K562 (cell line): ENCODE measurements around the gene MYL12B. TPM values are rescaled to one million over a fixed set of nuclear protein-coding genes. Genes with fewer than 3 reads are reported as not detected.
A peak's percentile ranks its signal among the peaks of the same experiment; 100 is the strongest.

Experiments
- ARID1B ChIP-seq: fragments of 450-650 bp; IDR thresholded peaks from 2 replicates; pipeline ENCODE4 v1.6.1; 2016; ENCODE audit warnings: antibody characterized with exemption, mild to moderate bottlenecking, inconsistent platforms
- ARNT ChIP-seq, 2 experiments: fragments of 450-650 bp; IDR thresholded peaks; 2 replicates each; pipeline ENCODE4 v1.6.1; 2016; ENCODE audit warnings: mild to moderate bottlenecking in 1 of 2
- DACH1 ChIP-seq: fragments of 450-650 bp; IDR thresholded peaks from 2 replicates; pipeline ENCODE4 v1.6.1; 2018; ENCODE audit not compliant: partially characterized antibody
- DEAF1 ChIP-seq: fragments of 450-650 bp; formaldehyde crosslinking; IDR thresholded peaks from 2 replicates; pipeline ENCODE4 v1.4.0; 2020; ENCODE audit warnings: mild to moderate bottlenecking, moderate library complexity
- FOSL1 ChIP-seq: fragments of 200-800 bp; sonication (Bioruptor generic); conservative IDR thresholded peaks from 2 replicates; pipeline ENCODE4 v1.6.1; 2016; ENCODE audit warnings: missing genetic modification characterization, missing compliant biosample characterization
- FOXP4 ChIP-seq: sonication (generic); formaldehyde crosslinking; IDR thresholded peaks from 2 replicates; pipeline ENCODE4 v1.8.0; 2022; ENCODE audit warnings: mild to moderate bottlenecking, missing genetic modification reagents, borderline replicate concordance
- HOXB6 ChIP-seq: fragments of 250-450 bp; sonication (Bioruptor Pico); IDR thresholded peaks from 2 replicates; pipeline ENCODE4 v1.5.1; 2022; ENCODE audit warnings: mild to moderate bottlenecking, borderline replicate concordance
- ID3 ChIP-seq, 2 experiments: fragments of 250-450 bp in 1 of 2; fragments of 450-650 bp in 1 of 2; sonication (Bioruptor Pico) in 1 of 2; IDR thresholded peaks; 2 replicates each; pipeline versions ENCODE4 v1.6.1 to v1.8.0; 2016 to 2021; ENCODE audit warnings: mild to moderate bottlenecking in 2 of 2, moderate library complexity in 2 of 2, missing compliant biosample characterization in 1 of 2, missing genetic modification characterization in 1 of 2
- KLF1 ChIP-seq: fragments of 450-650 bp; IDR thresholded peaks from 2 replicates; pipeline ENCODE4 v1.6.1; 2016; ENCODE audit warnings: missing genetic modification characterization, missing compliant biosample characterization
- MAFK ChIP-seq: IDR thresholded peaks from 2 replicates; pipeline ENCODE4 v1.6.1; 2011; ENCODE audit warnings: low read length, improper control_type of control experiment
- MBD2 ChIP-seq: sonication (generic); IDR thresholded peaks from 2 replicates; pipeline ENCODE4 v1.6.1; 2016; ENCODE audit warnings: low read depth, borderline replicate concordance
- NFATC3 ChIP-seq: fragments of 450-650 bp; IDR thresholded peaks from 2 replicates; pipeline ENCODE4 v1.6.1; 2017; ENCODE audit warnings: mild to moderate bottlenecking
- PCBP2 ChIP-seq: fragments of 200-400 bp; formaldehyde crosslinking; IDR thresholded peaks from 2 replicates; pipeline ENCODE4 v1.6.1; 2018; ENCODE audit warnings: low read length, low read depth, mild to moderate bottlenecking, moderate library complexity; ENCODE audit not compliant: poor library complexity, severe bottlenecking
- RAD21 ChIP-seq, 2 experiments: fragments of 250-450 bp in 1 of 2; fragments of 450-650 bp in 1 of 2; sonication (Bioruptor Pico) in 1 of 2; formaldehyde crosslinking in 1 of 2; IDR thresholded peaks in 1 of 2; conservative IDR thresholded peaks in 1 of 2; 2 replicates each; pipeline versions ENCODE4 v1.4.0 to v1.8.0; 2020 to 2022; ENCODE audit warnings: mild to moderate bottlenecking in 2 of 2, moderate library complexity in 1 of 2
- SETDB1 ChIP-seq: IDR thresholded peaks from one replicate; pipeline ENCODE4 v1.6.1; 2012; ENCODE audit warnings: low read length, control low read depth, inconsistent platforms
- ZNF124 ChIP-seq: sonication (generic); formaldehyde crosslinking; IDR thresholded peaks from 2 replicates; pipeline ENCODE4 v1.8.1; 2022; ENCODE audit warnings: missing genetic modification reagents
- ZNF24 ChIP-seq: fragments of 450-650 bp; IDR thresholded peaks from 2 replicates; pipeline ENCODE4 v1.6.1; 2016
- ZNF592 ChIP-seq: fragments of 450-650 bp; IDR thresholded peaks from 2 replicates; pipeline ENCODE4 v1.6.1; 2017; ENCODE audit warnings: antibody characterized with exemption, mild to moderate bottlenecking
- ZNF778 ChIP-seq: fragments of 450-650 bp; formaldehyde crosslinking; IDR thresholded peaks from 2 replicates; pipeline ENCODE4 v1.4.0; 2020; ENCODE audit warnings: mild to moderate bottlenecking, moderate library complexity
- polyA plus RNA-seq, 8 experiments: library from polyadenylated mRNA; depleted of rRNA in 4 of 8; stranded (reverse) in 5 of 8; unstranded in 3 of 8; fragments of >200 nt; fragmentation: Nextera tagmentation in 2 of 8; fragmentation: Illumina TruSeq in 1 of 8; extraction: Ambion mirVana in 2 of 8; extraction: Trizol in 1 of 8; gene quantifications; 2 replicates each; pipeline versions ENCODE4 v1.2.1 to v1.2.3, GENCODE V29; 2011 to 2014; ENCODE audit warnings: inconsistent platforms in 1 of 8, missing spikeins in 1 of 8
- total RNA-seq, 7 experiments: library from RNA; depleted of rRNA in 6 of 7; stranded (reverse); fragments of >200 nt in 6 of 7; fragmentation: Illumina TruSeq in 2 of 7; extraction: Trizol in 2 of 7; gene quantifications; 2 replicates each; pipeline versions ENCODE4 v1.2.1 to v1.2.3, GENCODE V29; 2011 to 2021; ENCODE audit warnings: low replicate concordance in 1 of 7

MYL12B gene
- total and polyA plus RNA-seq, 9 of the 15 experiments (the other 6 are each of a cell fraction or from before 2014, with no cell fraction given): 220 to 995 (median 463) TPM

- TF ChIP-seq DEAF1 (CRISPR knock-in tag) (peak; percentile 95), ZNF778 (no peak), MBD2 (no peak), ZNF24 (0 out of 2 replicates have a peak, but pooled peaks have one; percentile 32), ARNT (IDR thresholded peaks at IDR 0.05) (peak in 1 of 2 experiments; percentile 59; a peak in 2 of 4 replicates), PCBP2 (peak; percentile 43), FOXP4 (CRISPR knock-in tag) (no peak), NFATC3 (no peak), DACH1 (peak; percentile 30), RAD21 (CRISPR knock-in tag; conservative IDR thresholded peaks at IDR 0.05 in 1 of 2, IDR thresholded peaks at IDR 0.05 in 1 of 2) (peak; percentile 99), ARID1B (peak; percentile 31; the same call in 1 of the 2 replicates), HOXB6 (CRISPR knock-in tag) (no peak), ZNF124 (CRISPR knock-in tag) (no peak), ZNF592 (peak; percentile 44; the same call in 1 of the 2 replicates), MAFK (0 out of 2 replicates have a peak, but pooled peaks have one; percentile 15), KLF1 (no peak), SETDB1 (no peak), FOSL1 (tag) (peak; percentile 31; the same call in 1 of the 2 replicates), ID3 (CRISPR knock-in tag; IDR thresholded peaks at IDR 0.05) (no peak), ID3 (tag; IDR thresholded peaks at IDR 0.05) (no peak)
Observed at GRCh38 chr18:3281456-3282400, 19.8 kb downstream of the MYL12B start (continued).
